ENCODE measurements around the gene VWA3B.

- TF ChIP-seq CTCF (IDR thresholded peaks at IDR 0.05; ENCODE audit: insufficient read depth, low read depth, low read length) (no peak), EZH2 (IDR thresholded peaks at IDR 0.05; ENCODE audit: insufficient read depth, low read length) (no peak)
Observed at GRCh38 chr2:98253461-98254070, 166.6 kb downstream of the VWA3B start.

All from astrocyte (in vitro differentiated cells and primary cell).